ENCODE measurements around the gene MAP3K20.
"Not testable (repeated sequence)": the region's sequence is repeated elsewhere in the genome, so short reads cannot be mapped to it uniquely, and the experiment has no call there.

The MAP3K20 gene

GRCh38 chr2:173087793-173088496 lies 12.3 kb downstream of the MAP3K20 start:
- no peak for DNase-seq (ENCODE audit: low spot score)

DNA sequence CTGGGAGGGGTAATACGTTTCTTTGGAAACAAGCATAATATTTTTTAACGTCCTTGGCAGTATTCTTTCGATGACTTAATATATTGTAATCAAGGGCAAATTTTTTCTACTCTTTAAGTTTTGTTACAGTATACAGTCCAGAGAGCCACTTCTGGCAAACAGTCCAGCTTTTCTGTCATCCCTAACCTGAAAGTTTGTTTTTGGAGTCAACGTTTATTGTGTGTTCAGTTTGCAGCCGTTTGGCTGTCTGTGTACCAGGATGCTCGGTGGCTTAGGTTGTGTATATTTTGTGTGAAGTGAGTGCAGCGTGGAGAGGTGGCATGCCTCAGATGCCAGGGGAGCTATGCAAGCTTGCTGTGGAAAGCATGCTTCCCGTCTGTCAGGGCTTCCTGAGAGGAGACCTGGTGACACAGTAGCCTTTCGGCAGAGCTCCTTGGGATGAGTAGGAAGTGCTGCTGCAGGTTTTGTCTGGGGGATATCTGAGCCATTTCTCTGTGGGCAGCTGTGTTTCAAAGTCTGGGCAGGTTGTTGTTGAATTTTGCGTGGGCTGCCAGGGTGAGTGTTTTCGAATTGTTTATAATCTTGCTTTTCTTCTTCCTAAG lies 14.7 kb downstream of the MAP3K20 start:
- no peak for DNase-seq (ENCODE audit: low spot score)

GRCh38 chr2:173090973-173091660 lies 15.5 kb downstream of the MAP3K20 start:
- DNase-seq (ENCODE audit: low spot score) = no peak

- DNase-seq (ENCODE audit: low spot score) = no peak
Observed at GRCh38 chr2:173091910-173092309, 16.3 kb downstream of the MAP3K20 start.

DNA sequence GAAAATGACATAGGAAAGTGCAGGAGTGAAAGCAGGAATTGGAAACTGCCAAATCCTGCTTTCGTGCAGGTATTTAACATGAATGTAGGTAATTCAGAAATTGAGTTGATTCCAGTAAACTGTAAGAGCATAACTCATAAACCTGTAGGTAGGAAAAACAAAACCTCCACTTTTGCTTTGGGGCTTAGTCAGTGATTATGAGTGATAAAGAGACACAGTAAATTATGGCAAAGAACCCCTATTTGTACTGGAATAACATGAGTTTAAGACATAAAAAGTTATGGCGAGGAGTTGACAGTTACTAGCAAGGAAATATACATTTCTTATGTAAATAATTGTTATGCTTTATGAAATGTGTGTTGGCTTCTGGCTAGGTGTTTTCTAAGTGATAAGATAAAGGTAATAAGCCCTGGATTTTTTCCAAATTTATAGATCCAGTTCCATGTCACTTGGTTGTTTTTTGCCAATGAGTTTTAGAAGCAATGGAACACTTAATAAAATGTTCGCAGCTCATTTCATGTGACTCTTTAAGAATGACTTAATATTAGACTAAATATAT lies 17.3 kb downstream of the MAP3K20 start:
- DNase-seq (ENCODE audit: low spot score) = no peak

GRCh38 chr2:173093617-173094016 lies 18.0 kb downstream of the MAP3K20 start:
- DNase-seq (ENCODE audit: low spot score) = not testable (repeated sequence)

DNA sequence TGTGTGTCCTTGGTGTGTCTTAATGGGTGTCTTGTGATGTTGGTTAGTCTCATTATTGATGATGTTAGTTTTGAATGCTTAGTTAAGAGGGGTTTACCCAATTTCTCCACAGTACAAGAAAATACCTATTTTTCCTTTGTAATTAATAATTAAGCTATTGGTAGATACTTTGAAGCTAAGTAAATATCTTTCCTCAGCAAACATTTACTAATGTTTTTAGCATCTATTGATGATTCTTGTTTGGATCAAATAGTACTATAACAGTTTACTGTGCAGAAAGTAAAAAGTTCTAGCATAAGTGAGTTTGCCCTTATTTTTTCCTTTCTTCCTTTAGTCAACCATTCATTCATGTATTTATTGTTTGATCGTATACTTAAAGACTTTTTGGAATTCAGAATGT lies 19.1 kb downstream of the MAP3K20 start:
- DNase-seq (ENCODE audit: low spot score) = no peak

- no peak for DNase-seq (ENCODE audit: low spot score)
Observed at GRCh38 chr2:173095356-173095755, 19.7 kb downstream of the MAP3K20 start.

- DNase-seq (ENCODE audit: low spot score) = no peak
Observed at GRCh38 chr2:173099271-173099670, 23.6 kb downstream of the MAP3K20 start.

DNA sequence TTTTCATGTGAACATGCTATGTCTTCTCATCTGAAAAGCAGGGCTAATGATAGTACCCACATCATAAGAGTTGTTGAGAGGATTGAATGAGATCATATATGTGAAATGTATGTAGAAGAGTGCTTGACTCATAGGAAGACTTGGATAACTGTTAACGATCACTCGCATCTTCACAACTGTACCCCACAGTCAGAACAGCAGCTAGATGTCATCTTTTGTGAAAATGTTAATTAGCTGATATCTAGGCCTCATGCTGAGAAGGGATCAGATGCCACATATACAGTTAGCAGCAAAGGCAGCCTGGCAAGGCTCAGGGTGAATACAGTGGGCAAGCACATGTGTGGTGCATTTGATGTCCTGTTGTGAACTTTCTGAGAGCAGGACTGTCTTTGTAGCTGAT lies 24.2 kb downstream of the MAP3K20 start:
- DNase-seq (ENCODE audit: low spot score) = no peak

DNA sequence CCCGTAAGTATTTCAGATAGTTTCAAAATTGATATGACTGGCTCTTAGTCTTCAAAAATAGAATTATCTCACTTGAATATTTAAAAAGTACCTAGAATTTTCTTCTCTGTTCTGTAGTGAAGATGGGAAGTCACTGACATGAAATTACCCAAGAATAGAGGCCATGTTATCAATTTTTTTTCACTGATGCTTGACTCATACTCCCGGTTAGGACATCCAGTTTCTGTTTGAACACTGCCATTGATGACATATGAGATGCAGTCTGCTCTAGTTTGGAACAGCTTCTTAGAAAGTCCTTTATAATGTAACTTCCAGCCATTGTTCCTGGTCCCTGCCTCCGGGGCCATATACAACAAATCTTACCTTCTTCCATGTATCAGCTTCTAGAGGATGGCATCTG lies 26.0 kb downstream of the MAP3K20 start:
- DNase-seq (ENCODE audit: low spot score) = no peak

DNA sequence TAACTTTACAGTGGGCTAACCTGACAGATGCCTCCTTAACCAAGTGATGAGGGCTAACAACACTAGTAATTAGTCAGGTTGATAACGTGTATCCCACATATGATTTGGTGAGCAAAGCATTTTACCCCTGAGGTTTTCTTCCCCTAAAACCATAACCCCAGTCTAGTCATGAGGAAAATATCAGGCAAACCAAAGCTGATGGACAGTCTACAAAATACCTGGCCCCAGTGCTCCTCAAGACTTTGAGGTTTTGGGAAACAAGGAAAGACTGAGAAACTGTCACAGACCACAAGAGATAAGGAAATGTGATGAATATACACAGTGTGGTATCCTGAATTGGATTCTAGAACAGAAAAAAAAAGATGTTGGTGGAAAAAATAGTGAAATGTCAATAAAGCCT lies 28.5 kb downstream of the MAP3K20 start:
- no peak for DNase-seq (ENCODE audit: low spot score)

DNA sequence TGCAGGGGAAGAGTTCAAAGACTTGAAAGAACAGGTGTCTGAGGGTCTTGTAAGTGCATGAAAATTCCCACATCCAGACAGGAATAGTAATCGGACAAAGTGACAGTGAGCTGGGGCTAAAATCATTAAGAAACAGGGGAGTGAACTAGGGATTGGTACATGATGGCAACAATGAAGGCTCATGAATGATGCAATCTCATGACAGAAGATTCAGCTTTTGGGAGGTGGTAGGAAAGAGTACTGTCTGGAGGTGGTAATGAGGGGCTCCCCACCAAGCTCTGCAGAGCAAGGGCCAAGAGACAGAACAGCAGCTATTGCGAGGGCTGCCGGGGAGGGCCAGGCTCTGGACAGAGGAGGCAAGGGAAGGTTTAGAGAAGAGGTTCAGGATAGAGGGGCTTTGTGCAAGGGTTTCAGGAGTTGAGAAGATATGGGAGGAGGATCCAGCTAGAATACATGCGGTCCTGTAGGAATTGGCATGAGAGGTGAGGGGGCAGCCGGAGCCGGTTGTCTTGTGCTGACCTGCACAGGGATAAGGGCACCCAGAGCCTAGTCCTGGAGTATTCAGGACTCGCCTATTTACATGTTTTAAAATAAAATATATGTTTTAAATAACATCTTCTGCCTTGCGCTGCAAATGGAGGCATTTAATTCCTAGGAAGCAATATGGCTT lies 31.4 kb downstream of the MAP3K20 start:
- no peak for DNase-seq (ENCODE audit: low spot score)

GRCh38 chr2:173107629-173108022 lies 32.0 kb downstream of the MAP3K20 start:
- no peak for DNase-seq (ENCODE audit: low spot score)

DNA sequence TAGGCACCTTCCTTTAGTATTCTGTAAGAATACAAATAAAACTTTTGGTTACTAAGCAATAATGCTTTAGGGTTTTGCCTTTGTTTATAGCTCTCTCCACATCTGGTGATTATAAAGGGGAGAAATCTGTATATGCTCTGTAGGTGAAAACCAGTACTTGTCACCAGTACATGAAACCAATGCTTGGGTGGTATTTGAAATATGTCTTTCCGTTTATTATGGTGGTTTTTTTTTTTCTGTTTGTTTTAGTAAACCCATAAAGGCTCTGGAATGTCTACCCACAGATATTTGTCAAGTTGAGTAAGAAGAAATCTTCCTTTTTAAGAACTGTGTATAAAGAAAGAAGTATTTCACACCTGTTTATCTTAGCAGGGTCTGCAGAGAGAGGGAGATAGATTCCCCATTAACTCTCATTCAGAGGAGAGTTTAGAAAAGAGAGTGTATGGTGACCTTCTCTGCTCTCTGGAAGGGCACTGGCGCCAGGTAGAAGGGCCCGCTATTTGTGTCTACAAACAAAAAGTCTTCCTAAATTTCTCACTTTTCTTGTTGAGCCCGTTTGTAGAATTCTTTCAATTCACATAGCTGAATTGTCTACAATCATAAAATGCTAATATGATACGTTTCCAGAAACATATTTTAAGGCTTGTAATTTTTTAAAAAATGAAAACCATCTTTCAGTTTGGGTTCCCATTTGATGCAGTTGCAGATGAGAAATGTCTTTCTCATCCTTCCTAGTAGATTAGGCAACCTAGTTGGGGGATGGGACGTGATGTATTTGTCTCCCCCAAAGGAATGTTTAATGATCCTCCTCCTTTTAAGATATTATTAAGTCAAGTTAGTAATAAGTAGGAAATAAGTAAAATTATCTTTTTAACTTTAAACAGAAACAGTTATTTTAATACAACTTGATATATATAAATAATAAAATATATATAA lies 33.9 kb downstream of the MAP3K20 start:
- no peak for DNase-seq (ENCODE audit: low spot score)

- no peak for DNase-seq (ENCODE audit: low spot score)
Observed at GRCh38 chr2:173117678-173118077, 42.0 kb downstream of the MAP3K20 start.

DNA sequence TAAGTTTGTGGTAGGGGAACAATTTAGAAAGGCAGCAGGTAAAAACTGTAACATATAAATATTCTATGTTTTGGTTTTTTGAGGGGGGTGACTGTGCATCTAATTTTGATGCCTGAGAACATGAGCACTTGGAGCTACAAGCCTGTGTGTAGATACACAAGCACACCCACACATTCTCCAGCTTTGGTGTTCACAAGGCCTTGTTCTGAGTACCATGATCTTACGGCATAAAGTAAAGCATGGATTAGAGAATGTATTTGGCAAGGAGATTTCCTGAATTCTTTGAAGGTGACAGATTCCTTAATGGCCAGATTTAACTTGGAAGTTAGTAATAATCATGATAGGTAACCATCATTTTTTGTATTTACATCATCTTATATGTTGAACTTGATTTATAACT lies 42.7 kb downstream of the MAP3K20 start:
- DNase-seq (ENCODE audit: low spot score) = no peak

DNA sequence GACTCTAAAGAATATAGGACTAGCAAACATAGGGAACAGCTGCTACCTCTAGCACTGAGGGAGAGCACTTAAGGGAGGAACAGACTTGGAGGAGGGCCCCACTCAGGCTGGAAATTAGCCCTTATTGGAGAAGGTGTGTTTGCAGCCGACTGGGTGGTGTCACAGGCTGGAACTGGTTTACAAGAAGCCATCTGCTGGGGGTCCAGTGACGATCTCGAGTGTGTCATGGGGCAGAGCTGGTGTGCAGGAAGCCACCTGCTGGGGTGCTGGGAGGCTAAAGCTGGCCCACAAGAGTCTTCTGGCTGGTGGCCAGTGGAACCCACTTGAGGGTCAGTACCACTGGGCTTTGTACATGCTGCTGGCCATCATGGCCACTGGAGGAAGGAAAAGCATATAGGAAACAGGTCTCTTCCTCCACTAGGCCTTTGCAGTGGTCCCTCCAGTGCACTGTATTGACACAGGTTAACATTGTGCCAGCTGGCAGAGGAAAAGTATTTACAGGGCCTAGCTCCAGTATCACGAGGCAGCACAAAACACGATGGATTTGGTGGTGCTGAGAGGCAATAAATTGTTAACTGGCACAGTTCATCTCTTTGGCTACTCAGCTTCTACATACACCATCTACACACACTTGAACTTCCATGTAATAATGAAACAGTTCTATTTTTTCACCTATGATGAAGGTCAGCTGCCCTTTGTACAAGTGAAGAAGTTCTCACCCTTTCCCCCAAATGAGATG lies 43.6 kb downstream of the MAP3K20 start:
- no peak for DNase-seq (ENCODE audit: low spot score)

DNA sequence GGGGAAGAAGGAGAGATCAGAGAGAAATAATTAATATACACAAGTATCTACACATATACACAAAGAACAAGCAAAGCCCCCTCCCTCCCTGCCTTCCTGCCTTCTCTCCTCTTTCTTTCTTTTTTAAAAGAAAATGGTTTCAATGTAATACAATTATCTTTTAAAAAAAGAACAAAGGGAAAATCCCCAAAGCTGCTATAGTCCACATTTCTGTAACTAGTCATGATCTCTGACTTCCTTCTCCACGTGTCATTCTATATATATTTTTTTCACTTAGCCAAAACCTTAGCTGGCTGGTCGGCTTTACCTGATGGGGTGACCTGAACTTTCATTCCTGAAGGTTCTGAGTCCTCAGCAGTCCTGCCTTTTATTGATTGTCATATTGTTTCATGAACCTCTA lies 44.3 kb downstream of the MAP3K20 start:
- no peak for DNase-seq (ENCODE audit: low spot score)

DNA sequence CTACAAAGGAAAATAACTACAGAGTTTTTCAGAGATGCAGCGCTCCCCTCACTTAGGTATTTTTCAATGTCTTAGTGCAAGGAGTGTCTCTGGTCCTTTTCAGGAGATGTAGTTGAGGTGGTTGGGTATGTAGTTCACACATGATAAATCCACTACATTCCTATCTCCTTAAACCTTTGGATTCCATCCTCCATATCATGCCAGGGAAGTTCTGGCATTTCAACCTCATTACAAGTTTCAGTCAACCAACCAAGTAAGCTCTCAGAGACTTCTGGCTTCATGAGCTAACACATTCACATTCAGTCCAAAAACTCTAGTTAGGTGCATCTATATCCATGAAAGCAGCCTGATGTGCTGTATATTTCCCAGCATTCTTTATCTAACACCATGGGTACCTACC lies 47.3 kb downstream of the MAP3K20 start:
- DNase-seq (ENCODE audit: low spot score) = no peak

DNA sequence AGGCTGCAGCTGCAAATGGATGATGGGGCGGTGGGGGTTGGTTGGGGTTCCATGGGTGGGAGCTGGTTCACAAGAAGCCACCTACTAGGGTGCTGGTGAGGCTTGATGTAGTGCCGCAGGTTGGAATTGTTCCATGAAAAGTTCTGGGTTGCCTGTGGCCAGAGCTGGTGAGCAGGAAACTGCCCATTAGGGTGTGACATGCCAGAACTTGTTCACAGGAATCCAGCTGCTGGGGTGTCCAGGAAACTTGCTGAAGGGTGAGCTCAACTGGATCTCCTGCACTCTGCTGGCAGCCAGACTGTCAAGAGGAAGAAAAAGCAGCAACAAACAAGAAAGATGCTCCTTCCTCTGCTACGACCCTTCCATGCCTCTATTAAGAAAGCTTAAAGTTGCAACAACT lies 48.8 kb downstream of the MAP3K20 start:
- no peak for DNase-seq (ENCODE audit: low spot score)
